Left forelimb (tissue), 1 donor: ENCODE measurements around the gene BDH1.
"Not testable (repeated sequence)": the region's sequence is repeated elsewhere in the genome, so short reads cannot be mapped to it uniquely, and the experiment has no call there.

Source experiments
- DNase-seq: peaks from one replicate; pipeline ENCODE4 v3.0.0-alpha.2; 2018; ENCODE audit warnings: low spot score

The BDH1 gene

DNA sequence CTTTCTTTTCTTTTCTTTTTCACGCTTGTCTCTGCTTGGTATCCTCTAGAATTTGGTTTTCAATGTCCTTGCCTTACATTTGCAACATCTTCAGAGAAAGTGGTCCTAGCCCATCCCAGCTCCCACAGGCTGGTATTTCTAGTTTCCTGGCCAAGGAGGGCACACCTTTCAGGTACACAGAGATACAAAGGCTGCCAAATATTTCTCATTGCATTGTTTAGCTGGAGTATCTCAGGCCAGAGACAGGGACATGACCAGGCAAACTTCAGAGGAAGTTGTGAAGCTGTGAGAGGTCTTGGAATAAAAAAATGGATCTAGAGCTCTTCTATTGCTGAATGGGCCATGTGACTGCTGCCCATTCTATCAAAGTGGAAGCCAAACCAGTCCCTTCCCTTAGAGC is 68.9 kb downstream of the BDH1 start:
- DNase-seq: no peak

DNA sequence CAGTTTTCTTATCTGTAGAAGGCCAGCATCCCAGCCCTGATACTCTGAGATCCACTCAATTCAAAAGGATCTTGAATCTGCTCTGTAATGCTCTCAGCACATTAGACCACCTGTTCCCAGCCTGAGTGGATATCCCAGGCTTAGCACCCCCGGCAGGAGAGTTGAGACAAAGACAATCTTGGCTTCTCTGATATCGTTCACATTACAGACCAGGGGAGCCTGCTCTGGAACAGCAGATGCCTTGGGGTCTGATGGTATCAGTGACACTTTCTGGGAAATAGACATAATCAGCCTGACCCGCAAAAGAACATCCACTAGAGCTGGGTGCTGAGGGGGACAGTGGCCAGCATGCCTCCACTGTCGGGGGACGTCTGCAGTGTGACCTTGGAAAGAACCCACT is 70.6 kb downstream of the BDH1 start:
- DNase-seq: no peak

DNA sequence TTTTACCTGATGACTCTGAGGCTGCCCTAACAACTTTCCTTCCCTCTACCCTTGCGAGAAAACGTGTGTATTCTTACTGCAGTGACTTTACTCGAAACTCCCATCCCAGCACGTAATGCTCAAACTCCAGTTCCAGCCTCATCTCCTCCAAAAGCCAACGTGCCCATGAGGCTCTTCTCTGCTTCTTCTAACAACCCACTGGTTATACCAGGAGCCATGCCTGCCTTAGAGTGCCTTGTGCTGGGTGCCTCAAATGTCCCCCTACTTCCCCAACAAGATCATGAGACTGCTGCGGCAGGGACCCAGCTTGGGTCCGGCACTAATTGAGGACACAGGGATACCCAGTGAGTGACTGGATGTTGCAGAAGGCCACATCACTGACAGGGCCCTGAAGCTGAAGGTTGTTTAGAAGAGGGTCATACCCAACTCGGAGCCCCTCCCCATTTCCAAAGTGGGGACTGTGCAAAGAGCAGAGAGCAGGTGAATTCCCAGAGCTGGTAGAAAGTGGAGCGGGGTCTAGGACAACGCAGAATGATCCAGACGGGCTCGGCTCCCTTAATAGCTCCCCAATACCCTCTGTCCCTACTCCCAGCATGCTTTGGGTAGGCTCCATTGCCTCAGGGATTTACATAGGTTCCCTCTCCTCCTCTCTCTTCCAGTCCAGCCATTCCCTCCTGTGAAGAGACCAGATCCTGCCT is 71.4 kb downstream of the BDH1 start:
- no peak for DNase-seq

DNA sequence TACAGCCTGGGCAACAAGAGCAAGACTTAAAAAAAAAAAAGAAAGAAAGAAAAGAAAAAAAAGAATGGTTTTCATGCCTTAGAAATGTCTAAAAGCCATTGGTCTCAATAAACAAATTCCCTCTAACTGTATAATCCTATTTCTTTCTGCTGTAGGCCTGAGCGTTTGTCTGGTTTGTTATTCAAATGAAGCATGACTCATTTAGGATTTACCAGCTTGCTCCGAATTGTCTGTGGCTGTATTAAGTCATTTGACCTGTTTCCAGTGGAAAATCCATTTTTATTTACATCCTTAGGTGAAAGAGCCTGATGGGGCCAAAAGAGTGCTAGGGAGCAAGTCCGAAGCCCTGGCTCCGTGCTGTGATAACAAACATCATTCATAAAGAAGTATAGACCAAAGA is 73.8 kb downstream of the BDH1 start:
- DNase-seq: no peak

DNA sequence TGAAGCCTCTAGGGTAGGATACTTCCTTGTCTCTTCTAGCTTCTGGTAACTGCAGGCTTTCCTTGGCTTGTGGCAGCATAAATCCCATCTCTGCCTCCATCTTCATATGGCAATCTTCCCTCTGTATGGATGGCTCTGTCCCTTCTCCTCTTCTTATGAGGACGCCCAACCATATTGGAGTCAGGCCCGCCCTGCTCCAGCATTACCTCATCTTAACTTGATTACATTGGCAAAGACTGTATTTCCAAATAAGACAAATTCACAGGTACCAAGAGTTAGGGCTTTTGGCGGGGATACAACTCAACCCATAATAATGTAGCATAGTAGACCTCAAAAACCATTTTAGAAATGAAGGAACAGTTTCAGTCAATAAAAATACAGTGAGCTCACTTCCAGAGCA is 75.4 kb downstream of the BDH1 start:
- no peak for DNase-seq

DNA sequence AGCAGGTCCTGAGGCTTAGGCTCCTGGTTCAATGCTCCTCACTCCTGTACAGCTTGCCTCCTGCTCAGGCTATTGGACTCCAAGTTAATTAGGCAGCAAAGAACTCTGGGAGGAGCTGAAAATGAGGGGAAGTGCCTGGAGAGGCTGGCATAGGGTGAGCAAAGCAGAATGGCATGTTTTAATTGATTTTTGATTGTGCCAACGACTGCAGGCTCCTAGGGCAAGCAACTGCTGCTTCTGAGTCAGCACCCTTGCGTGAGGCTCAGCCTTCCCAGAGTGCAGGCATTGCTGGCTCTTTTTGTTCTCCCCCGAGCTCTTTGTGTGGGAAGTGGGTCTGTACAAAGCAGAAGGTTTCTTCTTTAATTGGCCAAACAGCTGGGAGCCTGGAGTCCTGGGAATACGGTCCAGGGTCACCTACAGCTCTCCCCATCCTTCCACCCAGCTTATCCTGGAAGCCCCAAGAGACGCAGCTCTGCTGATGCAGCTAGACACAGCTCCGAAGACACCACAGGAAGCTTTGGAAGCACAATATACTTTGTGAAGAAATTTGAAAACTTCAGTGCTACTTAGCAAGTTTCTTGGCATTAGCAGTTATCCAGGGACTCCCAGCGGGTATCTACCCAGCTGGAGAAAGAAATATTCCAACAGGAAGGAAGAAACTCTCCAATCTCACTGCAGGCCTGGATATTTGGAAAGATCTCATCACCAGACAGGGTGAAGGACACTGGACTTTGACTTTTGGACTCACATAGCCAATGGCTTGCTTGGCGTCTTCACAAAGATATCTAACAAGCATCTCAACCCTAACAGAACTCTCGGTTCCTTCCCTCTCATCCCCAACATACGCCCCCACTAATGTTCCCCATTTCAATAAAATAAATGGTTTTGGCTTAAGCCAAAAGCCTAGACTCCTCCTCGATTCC is 76.8 kb downstream of the BDH1 start:
- no peak for DNase-seq

DNA sequence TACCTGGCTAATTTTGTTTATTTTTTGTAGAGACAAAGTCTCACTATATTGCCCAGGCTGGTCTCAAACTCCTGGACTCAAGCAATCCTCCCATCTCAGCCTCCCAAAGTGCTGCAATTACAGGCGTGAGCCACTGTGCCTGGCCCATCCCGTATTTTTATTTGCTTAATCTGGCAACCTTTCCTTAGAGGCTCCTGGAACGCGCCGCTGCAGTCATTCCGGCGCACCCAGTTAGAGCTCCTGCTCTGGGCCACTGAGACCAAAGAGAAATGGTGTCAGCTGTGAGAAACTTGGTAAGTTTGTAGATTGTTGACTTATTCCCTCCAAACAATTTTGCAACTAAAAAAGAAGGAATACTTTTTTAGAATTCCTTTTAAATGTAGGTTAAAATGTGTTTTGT is 78.0 kb downstream of the BDH1 start:
- not testable (repeated sequence) for DNase-seq

DNA sequence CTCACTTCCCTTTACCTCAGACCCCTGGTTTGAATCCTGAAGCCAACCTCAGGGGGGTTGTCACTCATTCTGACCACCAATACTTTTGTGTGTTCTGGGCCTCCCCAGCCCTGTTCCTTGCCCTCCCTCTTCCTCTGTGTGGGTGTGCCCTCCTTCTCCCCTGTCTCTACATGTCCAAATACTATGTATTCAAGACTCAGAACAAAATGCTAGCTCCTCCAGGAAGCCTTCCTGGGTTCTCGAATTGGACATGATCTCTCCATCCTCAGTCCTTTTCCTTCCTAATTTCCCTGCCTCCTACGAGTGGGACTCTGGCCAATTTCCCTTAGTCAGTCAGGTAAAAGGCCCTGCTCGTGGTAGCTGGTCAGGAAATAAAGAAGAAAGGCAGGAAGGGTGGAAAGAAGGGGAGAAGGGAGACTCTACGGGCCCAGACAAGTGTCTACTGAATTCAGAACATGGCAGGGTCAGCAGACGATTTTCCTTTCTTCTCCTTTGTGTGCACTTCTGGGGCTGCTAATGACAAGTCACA is 79.7 kb downstream of the BDH1 start:
- DNase-seq: no peak

DNA sequence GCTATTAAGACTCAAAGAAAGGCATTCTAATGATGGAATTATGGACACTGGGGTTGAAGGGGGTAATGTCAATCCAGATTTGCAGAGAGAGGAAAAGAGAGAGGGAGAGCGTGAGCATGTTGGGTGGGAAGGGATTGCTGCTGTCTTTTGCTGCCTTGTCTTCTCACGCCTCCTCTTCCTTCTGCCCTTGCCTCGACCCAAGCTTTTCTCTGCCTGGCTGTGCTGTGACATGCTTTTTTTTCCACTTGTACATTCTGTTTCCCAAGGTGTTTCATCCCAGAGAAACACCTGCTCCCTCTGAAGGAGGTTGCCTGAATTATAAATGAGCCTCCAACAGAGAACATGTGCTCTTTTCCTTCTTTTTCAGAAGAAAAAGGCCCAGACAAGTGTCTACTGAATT is 80.3 kb downstream of the BDH1 start:
- DNase-seq: no peak

DNA sequence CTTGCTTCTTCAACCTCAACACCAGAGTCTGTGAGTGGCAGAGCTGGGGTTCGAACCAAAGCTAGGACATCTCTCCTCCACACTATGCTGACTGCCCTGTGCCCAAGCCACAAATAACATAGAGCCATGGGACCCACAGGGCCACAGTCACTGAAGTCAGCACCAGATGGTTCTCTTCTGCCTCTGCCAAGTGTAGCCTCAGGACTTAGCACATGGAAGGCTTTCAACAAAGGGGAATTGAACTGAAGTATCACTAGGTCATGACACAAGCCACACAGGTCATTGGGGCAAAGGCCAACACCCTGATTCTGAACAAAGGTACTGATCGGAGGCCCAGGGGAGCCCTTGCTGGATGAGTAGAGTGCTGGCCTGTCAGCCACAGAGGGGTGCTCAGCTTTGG is 83.6 kb downstream of the BDH1 start:
- DNase-seq: no peak

DNA sequence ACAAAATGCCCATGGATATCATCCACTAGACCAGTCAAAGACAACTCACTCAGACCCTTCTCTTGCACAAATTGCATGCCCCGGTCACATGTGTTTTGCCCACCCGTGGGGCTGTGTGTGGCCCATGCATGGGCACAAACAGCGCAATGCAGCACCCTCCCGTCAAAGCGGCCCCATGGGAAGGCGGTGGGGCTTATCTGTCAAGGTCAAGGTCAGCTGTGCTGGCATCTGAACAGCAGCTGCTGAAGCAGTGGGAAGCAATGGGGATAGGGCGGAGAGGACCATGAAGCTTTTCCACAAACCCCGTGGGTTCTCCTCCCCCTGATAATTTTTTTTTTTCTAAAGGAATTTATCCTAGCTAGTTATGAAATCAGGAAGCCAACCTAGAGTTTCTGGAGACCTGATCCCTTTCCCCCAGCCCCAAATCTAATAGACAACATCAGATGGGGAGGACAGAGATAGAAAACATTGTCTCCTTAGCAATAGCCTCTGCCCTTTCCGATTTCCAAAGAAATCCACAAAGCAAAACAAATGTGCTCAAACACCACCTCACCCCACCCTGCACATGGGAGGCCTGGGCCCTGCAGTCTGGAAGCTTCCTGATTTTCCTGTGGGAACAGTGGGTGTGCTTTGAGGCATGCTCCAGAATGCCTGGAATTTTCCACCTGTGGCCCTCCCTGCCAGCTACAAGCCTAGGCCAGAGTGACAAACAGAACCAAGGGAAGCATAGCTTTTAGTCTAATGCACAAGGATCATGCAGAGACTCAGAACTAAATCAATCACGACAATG is 84.4 kb downstream of the BDH1 start:
- no peak for DNase-seq

DNA sequence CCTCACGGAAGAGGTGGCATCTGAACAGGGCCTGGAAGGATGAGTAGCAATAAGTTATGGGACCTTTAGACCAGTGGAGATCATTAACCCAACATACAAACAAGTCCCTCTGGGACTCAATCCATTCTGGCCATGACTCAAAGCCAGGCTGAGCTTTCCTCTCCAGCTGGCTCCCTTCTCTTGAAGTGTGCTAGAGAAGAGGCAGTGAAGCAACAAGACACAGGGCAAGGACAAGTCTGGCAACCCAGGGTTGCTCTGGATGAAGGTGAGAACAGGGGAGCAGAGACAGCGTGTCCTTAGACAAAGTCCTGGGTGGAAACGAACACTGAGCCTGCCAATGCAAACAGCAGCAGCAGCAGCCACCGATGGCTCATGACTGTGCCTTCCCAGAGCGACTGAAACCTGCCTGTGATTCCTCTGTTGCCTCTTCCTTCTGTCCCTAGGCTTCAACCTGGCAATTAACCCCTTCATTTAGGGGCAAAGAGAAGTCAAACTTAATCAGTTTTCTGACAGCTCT is 86.8 kb downstream of the BDH1 start:
- DNase-seq: no peak

DNA sequence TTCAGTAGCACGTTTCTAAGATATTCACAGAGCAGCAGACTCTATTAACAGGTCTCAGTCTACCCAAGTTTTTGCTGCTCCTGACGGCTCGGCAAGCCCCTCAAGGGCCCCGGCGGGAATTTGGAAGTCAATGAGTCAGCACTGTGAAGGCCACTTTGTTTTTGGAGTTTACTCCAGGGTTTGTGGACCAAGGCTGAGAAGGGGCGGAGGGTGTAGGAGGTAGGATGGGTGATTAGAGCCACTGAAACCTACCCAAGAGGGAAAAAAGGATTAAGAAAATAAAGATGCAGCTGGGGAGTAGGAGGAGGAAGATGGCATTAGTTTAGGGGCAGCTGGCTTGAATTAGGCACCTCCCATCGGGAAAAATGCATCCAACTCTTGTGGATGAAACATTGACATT is 87.6 kb downstream of the BDH1 start:
- no peak for DNase-seq

DNA sequence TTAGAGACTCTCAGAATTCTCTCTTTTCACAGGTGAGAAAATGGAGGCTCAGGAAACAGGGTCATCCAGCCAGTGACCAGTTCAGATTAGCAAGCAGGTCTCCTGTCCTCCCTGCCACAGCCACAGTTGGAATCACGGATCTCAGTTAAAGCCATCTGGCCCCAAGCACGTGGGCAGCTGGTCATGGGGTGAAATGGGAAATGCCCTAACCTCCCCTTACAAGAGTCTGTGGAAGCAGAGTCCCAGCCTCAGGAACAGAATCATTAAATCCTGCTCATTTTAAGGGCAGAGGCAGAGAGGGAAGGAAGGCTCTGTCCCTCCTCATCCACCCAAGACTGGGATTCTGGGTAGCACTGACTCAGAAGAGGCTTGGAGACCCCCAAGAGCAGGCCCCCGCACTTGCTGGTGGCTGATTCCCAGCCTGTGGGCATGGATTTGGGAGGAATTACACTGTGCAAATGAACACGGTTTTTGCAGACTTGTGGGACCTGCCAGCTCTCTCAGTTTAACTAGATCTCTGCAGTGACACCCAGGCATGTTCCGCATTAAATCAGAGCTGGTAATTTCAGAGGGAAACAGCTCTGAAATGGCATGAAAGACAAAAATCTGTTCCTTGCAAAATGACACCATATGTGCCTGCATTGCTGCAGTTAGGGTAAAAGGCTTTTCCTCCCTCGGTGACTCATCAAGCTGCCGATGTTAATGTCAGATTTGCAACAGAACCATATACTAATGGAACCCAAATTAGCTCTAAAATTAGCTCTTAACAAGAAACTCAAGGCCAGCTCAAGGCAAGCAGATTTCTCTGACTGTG is 89.0 kb downstream of the BDH1 start:
- no peak for DNase-seq

DNA sequence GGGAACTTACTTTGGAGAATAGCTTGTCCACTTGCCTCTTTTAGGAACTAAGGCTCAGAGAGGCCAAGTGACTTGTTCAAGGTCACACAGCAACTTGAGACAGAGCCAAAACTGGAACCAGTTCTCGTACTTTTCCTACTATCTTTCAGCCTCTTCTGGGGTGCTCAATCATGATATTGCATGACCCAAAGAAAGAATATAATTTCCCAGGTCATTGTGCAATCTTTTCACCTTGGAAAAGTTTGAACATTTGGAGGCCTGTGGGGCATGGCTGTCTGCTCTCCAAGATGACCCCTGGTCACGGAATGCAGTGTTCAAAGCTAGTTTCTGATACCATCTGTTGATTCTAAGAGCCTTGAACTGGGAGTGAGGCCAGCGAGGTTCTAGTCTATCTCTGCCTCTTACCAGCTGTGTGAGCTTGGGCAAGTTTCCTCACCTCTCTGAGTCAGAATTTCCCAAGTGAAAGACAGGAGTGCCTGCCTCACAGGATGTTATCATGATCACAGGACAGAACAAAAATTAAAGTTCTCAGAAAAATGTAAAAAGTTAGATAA is 89.7 kb downstream of the BDH1 start:
- DNase-seq: no peak

DNA sequence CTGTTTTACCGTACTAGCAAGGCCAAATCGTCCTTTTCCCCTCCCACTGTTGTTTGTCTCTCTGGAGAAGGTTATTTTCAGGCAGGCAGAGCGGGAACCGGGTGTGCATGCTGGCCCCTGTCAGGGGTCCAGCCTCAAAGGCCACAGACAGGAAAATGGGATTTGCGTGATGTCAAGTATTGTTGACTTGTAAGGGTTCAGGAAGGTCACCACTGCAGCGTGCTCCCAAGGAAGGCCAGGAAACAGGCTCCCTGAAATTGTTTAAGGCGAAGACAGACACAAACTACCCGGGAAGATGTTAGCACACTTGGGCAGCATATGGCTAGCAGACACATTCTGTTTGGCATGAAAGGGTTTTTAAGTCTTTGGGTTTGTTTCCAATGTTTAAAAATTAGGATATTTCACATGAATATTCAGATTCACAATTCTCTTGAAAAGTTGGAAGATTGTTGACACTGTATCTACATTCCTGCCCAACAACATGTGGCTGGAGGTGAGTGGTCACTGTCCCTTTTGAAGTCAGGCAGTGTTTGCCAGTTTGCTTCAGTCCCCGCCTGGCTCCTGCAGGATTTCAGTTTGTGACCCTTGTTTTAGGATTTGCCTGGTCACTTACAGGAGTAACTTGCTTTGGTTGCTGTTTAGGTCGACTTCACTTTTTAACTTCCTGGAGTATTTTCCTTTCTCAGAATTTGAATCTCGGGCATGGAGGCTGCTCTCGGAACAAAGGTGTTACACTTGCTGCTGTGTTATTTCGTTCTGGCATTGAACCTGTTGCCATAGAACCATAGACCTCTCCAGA is 90.4 kb downstream of the BDH1 start:
- no peak for DNase-seq

DNA sequence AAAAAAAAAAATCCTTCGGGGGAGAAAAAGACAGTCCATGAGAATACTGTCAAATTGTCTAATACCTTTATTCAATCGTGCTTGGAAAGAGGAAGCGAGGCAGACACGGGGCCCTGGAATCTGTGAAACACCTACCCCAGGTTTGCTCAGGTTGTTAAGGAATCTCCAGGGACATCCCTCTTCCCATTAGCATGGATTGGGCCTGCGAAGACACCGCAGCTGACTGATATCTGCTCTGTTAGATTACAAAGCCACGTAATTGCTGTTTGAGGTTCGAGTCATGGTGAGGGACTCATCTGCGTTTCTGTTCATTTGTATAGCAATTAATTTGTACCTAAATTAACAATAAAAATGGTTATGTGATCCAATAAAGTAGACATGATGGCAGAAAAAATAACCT is 91.0 kb downstream of the BDH1 start:
- DNase-seq: no peak

DNA sequence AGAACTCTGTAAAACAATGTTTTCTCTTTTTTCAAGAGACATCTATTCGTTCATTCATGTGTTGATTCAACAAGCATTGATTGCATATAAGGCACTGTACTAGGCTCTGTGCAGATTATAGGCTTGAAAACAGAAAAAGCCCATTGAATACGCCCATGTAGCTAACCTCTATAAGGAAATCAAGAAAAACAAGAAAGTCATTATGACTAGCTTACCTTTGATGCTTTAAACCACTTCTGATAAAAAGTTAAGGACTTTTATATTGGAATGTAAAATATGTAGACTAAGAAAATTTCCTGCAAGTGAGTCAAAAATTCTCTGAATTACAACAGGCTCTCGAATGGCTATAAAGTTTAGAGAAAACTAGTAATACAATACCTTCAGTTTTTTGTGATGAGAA is 92.5 kb downstream of the BDH1 start:
- no peak for DNase-seq

DNA sequence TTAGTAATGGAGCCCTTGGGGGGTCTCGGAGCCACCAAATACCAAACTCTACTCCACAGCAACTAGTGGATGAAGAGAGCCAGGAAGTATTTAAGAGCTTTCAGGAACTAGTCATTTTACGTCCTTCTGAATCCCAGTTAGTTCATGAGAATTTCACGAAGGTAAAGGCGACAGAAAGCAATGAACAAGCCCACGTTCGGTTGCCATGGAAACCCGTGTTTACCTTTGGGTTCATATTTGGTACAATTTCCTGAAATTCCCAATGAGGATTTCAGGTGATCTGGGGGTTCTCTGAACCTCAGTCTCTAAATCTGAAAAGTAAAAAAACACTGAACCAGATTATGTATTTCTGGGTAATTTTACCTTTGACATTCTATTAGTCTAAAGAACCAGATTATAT is 93.0 kb downstream of the BDH1 start:
- DNase-seq: no peak

DNA sequence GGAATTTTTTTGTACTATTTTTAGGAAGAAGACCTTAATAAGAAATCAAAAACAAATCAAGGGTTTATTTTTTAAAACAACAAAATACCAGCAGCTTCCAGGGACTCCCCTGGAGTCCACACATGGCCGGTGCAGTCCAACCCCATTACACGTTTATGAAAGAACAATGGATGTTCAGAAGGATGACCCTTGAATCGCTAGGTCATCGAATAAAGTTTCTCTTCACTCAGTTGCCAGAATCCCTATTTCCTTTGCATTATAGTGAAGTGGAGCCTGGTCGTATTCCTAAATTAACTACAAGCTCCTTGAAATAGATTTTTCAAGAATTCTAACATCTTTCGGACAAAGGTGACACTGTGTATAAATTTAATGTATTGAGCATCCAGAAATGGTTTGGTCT is 95.1 kb downstream of the BDH1 start:
- no peak for DNase-seq
